ENCODE results near the gene WASL.
"Not testable (repeated sequence)": the region's sequence is repeated elsewhere in the genome, so short reads cannot be mapped to it uniquely, and the experiment has no call there.

WASL gene

GRCh38 chr7:123634011-123634573 lies 114.7 kb downstream of the WASL start:
- not testable (repeated sequence) for DNase-seq (ENCODE audit: low read depth in 2 of 2, low spot score in 1 of 2)

DNA sequence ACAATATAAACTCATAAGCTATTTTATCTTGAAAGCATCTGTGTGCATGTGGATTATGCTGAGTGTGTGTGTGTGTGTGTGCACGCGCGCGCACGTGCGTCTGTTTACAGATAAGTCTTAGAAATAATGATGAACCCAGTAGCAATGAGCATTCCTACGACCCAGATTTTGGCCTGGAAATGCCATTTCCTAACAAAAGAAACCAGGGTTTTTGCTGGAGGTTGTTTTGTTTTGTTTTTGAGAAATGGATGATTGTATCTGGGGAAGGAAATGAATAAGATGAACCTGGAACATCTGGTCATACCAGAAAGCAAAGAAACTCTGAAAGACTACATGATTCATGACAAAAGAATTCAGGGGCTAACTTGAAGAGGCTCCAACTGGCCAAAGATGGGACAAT lies 115.2 kb downstream of the WASL start:
- DNase-seq (ENCODE audit: low read depth in 2 of 2, low spot score in 1 of 2), result no peak

GRCh38 chr7:123632808-123633207 lies 116.0 kb downstream of the WASL start:
- DNase-seq (ENCODE audit: low read depth in 2 of 2, low spot score in 1 of 2), result no peak
